Esophagus mucosa (tissue), 1 donor: ENCODE data around the gene MED10. TPM values are rescaled to one million over a fixed set of nuclear protein-coding genes. Genes with fewer than 3 reads are reported as not detected.

ENCODE experiments used
- ATAC-seq: fragments of 200-7000 bp; cut with Tn5 transposase; one replicate; pipeline ENCODE4 v1.9.1; 2020
- total RNA-seq: library from RNA; stranded (reverse); gene quantifications from one replicate; pipeline ENCODE4 v1.2.4, GENCODE V29; 2023
- donor health status: DM: yes; HTN: yes; CAD: no.

Gene MED10
- 25.1 TPM for total RNA-seq

GRCh38 chr5:6377905-6378765 lies at the start of gene MED10:
Gene MED10, minus strand, starts transcription at chr5:6378547. Its CDS starts 64 bp downstream, at chr5:6378483.
- peak; percentile 99 for ATAC-seq

DNA sequence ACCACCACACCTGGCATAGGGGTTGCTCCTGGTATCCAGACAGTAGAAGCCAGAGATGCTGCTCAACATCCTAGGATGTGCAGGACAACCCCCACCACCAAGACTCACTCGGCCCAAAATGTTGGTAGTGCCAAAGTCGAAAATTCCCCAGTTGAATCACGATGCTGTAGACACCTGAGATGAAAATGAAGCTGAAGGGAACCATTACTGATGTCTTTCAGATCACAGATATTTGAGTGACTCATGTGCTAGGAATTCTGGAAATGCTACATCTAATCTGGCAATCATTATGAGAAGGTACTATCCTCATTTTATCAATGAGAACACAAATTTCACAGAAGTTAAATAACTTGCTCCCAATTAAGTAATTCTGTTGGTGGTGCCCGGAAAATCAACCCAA lies 49.3 kb upstream of the MED10 start:
- ATAC-seq, result no peak

GRCh38 chr5:6424700-6425099 lies 46.4 kb upstream of the MED10 start:
- ATAC-seq, result no peak

DNA sequence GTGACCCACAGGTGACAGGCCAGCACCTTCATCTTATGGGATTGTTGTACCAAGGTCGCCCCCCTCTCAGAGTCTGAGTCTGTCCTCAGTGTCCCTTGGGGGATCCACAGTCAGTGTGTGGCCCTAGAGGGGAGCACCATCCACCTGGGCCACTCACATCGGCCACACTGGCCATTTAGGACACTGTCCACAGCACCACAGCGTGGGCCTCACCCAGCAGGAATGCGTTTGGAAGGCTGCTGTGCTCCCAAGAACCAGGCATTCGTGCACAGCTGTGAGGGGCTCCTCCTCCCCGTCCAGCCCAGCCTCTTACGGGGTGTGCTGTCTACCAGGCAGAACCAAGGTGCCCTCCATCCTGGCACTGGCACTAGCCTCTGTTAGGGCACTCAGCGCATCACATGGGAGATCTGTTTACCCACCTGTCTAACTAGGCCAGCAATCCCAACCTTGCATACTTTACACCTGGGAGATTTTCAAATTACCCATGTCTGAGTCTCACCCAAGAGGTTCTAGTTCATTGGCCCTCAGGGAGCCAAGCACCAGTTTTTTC lies 45.8 kb upstream of the MED10 start:
- peak; percentile 15 for ATAC-seq

- no peak for ATAC-seq
Observed at GRCh38 chr5:6423327-6424109, 45.2 kb upstream of the MED10 start.

DNA sequence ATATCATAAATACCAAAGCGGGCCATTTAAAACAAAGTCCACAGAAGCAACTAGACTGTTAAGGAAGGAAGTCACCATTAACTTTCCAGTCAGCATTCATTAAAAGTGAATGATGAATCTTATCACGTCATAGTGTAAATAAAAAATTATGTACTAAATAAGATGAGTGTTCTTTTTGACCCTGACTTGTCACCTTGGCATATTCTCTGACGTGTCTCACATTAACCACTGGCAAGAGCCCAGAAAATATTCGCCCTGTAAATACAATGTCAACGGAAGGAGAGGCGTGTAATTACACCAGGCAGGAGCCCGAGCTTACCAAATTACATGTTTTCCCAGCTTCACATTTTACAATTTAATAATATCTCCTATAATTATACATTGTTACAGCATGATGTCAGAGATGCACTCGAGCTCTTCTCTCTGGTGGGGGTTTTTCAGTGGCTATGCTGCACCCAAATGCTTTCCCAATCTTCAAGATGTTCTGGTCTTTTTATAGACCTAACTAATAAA lies 41.0 kb upstream of the MED10 start:
- peak; percentile 67 for ATAC-seq

GRCh38 chr5:6418679-6419276 lies 40.4 kb upstream of the MED10 start:
- no peak for ATAC-seq

GRCh38 chr5:6417657-6418056 lies 39.3 kb upstream of the MED10 start:
- ATAC-seq, result peak; percentile 71

GRCh38 chr5:6412811-6413210 lies 34.5 kb upstream of the MED10 start:
- ATAC-seq, result no peak

GRCh38 chr5:6411141-6411540 lies 32.8 kb upstream of the MED10 start:
- ATAC-seq, result no peak

DNA sequence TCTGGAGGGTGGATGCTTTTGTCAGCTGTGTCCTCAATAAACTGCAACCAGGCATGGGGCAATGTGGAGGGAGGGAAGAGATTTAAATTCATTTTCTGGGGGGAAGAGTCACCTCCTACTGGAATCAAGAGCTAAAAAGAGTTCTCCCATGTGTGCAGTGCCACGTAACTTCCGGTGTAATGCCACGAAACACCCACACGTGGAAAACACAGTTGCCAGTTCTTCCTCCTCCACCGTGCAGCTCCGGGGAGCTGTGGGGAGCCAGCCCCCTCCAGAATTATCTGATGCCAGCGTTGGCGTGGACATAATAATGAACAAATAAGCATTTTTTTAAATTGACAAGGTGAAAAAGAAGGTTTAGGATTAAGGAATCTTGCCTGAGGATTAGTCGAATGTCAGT lies 32.1 kb upstream of the MED10 start:
- ATAC-seq, result no peak

GRCh38 chr5:6408627-6409446 lies 30.5 kb upstream of the MED10 start:
- ATAC-seq, result no peak

- no peak for ATAC-seq
Observed at GRCh38 chr5:6408260-6408596, 29.9 kb upstream of the MED10 start.

GRCh38 chr5:6407558-6408259 lies 29.4 kb upstream of the MED10 start:
- no peak for ATAC-seq

DNA sequence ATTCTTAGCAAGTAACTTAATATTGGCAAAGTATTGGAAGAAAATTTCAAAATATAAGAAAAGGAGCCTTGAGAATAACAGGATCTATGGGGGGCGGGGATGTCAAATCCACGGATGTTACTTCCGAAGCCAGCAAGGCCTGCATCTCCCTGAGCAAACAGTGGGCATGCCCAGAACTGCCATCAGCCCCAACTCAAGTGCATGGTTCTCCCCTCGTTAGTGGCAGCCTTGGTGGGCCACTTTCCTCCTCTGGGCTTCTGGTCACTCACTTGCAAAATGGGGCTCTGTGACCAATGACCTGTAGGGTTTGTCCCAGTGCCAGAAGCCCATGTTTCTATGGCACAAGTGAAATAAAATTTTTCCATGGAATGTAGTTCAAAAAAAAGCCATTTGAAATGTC lies 27.2 kb upstream of the MED10 start:
- ATAC-seq, result no peak

DNA sequence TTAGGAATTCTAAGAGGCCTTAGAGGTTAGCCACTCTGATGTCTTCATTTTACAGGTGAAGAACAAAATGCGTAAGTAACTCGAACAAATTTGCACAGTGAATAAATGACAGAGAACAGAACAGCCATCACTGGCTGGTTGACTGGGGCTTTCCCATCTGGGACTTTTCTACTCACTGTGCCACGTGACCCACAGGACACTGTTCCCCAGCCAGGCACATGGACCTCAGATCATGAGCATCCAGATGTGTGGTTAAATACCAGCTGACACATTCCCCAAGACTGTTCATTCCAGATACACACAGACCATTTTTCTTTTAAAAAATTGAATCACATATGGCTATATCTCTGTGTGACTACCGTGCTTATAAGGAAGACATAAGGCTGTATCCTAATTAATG lies 25.8 kb upstream of the MED10 start:
- ATAC-seq, result no peak

- ATAC-seq, result no peak
Observed at GRCh38 chr5:6403416-6403815, 25.1 kb upstream of the MED10 start.

GRCh38 chr5:6402939-6403338 lies 24.6 kb upstream of the MED10 start:
- ATAC-seq, result no peak

DNA sequence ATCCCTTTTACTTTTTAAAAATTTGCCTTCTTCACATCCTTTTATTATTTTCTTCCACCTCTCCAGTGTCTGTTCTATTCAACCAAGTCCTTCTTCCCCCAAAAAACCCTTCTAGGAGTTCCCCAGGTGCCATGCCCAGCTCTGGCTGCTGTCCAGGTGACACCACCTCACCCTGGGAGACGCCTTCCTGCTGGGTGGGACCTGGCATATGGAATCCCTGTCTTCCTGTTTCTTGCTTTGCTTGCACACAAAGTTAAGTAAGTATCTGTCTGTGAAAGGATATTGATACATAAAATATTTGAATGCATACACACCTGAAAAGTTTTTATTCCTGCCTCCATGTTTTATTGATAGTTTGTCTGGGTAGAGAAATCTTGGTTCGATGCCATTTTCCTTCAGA lies 23.1 kb upstream of the MED10 start:
- peak; percentile 63 for ATAC-seq

DNA sequence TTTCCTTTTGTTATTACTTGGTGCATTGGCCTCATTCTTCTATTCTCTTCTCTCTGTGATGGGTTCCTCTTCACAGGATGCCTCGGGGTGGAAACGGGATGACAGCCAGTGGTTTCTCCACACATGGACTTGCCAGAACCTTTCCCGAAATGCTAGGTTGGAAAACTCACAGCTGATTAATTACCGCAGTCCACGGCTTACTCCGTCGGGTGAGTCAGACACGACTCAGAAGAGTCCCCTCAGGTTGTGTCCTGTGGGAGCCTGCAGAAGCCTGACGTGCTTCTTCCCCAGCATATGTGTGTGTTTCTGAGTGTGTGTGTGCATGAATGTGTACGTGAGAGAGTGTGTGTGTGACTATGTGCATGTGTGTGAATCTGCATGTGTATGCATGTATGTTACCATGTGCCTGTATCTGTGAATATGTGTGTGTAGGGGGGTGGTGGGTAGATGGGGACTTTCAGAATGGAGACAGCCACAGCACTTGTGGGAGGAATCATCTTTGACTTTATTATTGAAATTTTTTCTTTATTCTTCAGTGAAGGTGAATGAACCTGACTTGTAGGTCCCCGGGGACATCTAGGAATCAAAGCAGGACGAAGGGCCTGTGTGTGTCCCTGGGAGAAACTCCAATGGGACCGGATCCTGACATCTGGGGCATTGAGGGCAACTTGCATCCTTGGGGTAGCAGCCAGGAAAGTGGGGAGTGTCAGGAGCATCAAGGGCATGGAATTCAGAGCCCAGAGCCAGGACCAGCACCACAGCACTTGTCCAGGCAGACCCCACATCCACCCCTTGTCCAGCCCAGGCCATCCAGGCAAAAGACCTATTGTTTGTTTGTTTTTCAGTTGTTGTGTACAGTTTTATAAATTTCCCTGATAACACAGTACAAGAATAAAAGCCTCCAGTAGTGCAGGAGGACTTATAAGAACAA lies 21.9 kb upstream of the MED10 start:
- peak; percentile 88 for ATAC-seq
